NCI-H510A treated with DMSO at 0.1 percent for 48 hours (cell line): ENCODE measurements around the gene IQCF2.
"Not testable (repeated sequence)": the region's sequence is repeated elsewhere in the genome, so short reads cannot be mapped to it uniquely, and the experiment has no call there.

Experiments
- DNase-seq: peaks from one replicate; lab custom pipeline; 2025; lab: John Stamatoyannopoulos, UW

IQCF2 gene

GRCh38 chr3:51876186-51876585, 14.8 kb downstream of the IQCF2 start:
- no peak for DNase-seq

GRCh38 chr3:51879937-51880336, 18.5 kb downstream of the IQCF2 start:
- no peak for DNase-seq

- no peak for DNase-seq
Observed at GRCh38 chr3:51886447-51886846, 25.0 kb downstream of the IQCF2 start.

- no peak for DNase-seq
Observed at GRCh38 chr3:51887620-51888019, 26.2 kb downstream of the IQCF2 start.

GRCh38 chr3:51888463-51889105, 27.2 kb downstream of the IQCF2 start:
- DNase-seq: no peak

- DNase-seq: no peak
Observed at GRCh38 chr3:51891242-51892039, 30.0 kb downstream of the IQCF2 start.

- DNase-seq: no peak
Observed at GRCh38 chr3:51894391-51894790, 33.0 kb downstream of the IQCF2 start.

GRCh38 chr3:51894939-51895338, 33.5 kb downstream of the IQCF2 start:
- DNase-seq: no peak

GRCh38 chr3:51896607-51897305, 35.3 kb downstream of the IQCF2 start:
- DNase-seq: no peak

GRCh38 chr3:51897391-51897790, 36.0 kb downstream of the IQCF2 start:
- DNase-seq: no peak

GRCh38 chr3:51900043-51900442, 38.6 kb downstream of the IQCF2 start:
- not testable (repeated sequence) for DNase-seq

- not testable (repeated sequence) for DNase-seq
Observed at GRCh38 chr3:51902361-51902760, 40.9 kb downstream of the IQCF2 start.

GRCh38 chr3:51904034-51904823, 42.8 kb downstream of the IQCF2 start:
- DNase-seq: no peak

- DNase-seq: no peak
Observed at GRCh38 chr3:51908026-51908425, 46.6 kb downstream of the IQCF2 start.
